Fibroblast of mammary gland (primary cell): ENCODE measurements around the gene UTS2R.
"Not testable (repeated sequence)": the region's sequence is repeated elsewhere in the genome, so short reads cannot be mapped to it uniquely, and the experiment has no call there.

ENCODE experiments used
- DNase-seq: peaks from one replicate; pipeline ENCODE4 v3.0.0-alpha.2; 2010; ENCODE audit warnings: low read depth
- H3K4me3 ChIP-seq: 2 replicates; pipeline ENCODE4 v1.5.1; 2011; ENCODE audit warnings: low read depth, mild to moderate bottlenecking, low read length, moderate library complexity; ENCODE audit not compliant: control insufficient read depth
- TF ChIP-seq, protein P1 (sequence below): conservative IDR thresholded peaks from 2 replicates; pipeline ENCODE4 v1.5.1; 2011; ENCODE audit warnings: low read depth, low read length, inconsistent platforms; ENCODE audit not compliant: control insufficient read depth, insufficient read depth

UTS2R gene

DNA sequence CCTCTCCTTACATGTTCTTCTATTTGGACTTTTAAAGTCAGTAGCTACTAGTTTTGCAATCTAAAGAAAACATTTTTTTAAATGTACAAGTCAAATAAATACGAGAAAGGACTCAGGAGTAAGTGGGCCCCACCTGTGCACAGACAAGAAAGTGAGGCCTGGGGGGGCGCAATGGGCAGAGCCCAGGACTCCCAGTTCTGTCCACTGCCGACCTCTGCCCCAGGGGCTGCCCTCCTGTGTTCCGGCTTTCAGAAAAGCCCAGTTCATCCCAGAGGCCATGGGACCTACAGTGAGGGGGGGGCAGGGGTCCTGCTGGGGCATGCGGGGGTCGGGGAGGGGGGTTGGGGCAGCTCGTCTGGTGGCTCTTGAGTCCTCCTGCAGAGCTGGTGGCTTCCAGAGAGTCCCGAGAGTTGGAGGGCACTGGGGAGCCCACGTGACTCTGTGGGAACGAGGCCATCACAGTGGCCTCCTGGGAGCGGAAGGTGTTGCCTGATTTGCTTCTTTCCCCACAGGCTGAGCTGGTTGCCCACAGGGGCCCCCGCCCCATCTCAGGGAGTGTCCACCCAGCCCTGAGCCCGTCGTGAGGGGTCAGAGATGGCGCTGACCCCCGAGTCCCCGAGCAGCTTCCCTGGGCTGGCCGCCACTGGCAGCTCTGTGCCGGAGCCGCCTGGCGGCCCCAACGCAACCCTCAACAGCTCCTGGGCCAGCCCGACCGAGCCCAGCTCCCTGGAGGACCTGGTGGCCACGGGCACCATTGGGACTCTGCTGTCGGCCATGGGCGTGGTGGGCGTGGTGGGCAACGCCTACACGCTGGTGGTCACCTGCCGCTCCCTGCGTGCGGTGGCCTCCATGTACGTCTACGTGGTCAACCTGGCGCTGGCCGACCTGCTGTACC lies 2.4 kb downstream of the UTS2R start:
- TF ChIP-seq, protein P1, sequence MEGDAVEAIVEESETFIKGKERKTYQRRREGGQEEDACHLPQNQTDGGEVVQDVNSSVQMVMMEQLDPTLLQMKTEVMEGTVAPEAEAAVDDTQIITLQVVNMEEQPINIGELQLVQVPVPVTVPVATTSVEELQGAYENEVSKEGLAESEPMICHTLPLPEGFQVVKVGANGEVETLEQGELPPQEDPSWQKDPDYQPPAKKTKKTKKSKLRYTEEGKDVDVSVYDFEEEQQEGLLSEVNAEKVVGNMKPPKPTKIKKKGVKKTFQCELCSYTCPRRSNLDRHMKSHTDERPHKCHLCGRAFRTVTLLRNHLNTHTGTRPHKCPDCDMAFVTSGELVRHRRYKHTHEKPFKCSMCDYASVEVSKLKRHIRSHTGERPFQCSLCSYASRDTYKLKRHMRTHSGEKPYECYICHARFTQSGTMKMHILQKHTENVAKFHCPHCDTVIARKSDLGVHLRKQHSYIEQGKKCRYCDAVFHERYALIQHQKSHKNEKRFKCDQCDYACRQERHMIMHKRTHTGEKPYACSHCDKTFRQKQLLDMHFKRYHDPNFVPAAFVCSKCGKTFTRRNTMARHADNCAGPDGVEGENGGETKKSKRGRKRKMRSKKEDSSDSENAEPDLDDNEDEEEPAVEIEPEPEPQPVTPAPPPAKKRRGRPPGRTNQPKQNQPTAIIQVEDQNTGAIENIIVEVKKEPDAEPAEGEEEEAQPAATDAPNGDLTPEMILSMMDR: no peak
- H3K4me3 ChIP-seq: no peak overlapping the region

DNA sequence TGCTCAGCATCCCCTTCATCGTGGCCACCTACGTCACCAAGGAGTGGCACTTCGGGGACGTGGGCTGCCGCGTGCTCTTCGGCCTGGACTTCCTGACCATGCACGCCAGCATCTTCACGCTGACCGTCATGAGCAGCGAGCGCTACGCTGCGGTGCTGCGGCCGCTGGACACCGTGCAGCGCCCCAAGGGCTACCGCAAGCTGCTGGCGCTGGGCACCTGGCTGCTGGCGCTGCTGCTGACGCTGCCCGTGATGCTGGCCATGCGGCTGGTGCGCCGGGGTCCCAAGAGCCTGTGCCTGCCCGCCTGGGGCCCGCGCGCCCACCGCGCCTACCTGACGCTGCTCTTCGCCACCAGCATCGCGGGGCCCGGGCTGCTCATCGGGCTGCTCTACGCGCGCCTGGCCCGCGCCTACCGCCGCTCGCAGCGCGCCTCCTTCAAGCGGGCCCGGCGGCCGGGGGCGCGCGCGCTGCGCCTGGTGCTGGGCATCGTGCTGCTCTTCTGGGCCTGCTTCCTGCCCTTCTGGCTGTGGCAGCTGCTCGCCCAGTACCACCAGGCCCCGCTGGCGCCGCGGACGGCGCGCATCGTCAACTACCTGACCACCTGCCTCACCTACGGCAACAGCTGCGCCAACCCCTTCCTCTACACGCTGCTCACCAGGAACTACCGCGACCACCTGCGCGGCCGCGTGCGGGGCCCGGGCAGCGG lies 3.2 kb downstream of the UTS2R start:
- no peak overlapping the region for H3K4me3 ChIP-seq
- DNase-seq: no peak
- TF ChIP-seq, protein P1: no peak

More for the DNA sequence above, 2.4 kb downstream of the UTS2R start:
- DNase-seq: no peak

DNA sequence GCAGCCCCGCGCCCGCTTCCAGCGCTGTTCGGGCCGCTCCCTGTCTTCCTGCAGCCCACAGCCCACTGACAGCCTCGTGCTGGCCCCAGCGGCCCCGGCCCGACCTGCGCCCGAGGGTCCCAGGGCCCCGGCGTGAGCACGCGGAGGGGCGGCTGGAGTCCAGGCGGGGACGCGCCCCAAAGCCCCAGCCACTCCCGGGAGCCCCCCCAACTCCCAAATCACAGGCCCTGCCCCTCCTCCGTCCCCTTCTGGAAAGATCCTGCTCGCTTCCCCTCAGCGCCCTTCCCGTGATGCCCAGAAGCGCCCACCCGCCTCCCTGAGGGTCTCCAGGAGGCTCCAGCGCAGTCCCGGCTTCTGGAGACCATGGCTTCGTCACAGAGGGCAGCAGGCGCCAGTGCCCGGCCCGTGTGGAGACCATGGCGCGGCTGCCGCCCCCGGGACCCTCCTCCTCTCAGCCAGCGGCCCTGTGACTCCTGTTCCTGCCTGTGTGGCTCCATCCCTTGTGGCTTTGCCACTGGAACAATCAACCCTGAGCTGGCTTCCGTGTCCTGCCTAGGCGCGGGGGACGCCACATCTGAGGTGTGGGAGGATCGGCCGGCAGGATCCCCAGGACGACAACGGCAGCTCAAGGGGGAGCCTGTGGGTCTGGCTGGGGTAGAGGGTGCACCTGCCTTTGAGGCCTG lies 3.9 kb downstream of the UTS2R start:
- no peak overlapping the region for H3K4me3 ChIP-seq
- TF ChIP-seq, protein P1: no peak
- no peak for DNase-seq

DNA sequence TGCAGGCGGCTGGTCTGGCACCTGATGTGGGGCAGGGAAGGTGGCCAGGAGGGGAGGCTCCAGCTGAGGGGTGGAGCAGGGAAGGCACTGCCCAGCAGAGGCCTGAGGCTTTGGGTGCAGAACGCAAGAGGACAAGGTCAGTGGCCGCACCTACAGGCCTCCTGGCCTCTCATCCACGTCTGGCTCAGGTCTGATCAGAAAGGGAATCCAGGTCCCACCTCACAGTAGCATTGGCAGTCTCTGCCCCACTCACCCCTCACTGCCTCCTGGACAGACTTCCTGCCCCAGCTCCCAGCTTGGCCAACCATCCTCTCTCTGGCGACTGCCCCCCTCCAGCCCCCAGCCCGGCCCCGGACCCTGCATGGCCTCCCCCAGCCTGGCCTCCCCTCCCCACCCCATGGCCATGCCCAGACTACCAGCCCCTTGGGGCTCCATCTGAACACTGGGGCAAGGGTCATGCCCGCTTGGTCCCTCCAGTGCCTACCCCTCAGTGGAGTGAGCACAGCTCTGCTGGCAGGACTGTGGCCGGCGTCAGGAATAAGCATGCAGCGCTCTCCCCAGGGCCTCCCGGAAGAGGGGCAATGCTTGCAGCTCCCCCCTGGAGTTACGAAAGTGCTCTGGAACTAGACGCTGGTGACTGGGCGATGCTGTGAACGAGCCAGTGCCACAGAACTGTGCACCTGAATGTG lies 4.6 kb downstream of the UTS2R start:
- TF ChIP-seq, protein P1: no peak
- DNase-seq: no peak
- H3K4me3 ChIP-seq: no peak overlapping the region

DNA sequence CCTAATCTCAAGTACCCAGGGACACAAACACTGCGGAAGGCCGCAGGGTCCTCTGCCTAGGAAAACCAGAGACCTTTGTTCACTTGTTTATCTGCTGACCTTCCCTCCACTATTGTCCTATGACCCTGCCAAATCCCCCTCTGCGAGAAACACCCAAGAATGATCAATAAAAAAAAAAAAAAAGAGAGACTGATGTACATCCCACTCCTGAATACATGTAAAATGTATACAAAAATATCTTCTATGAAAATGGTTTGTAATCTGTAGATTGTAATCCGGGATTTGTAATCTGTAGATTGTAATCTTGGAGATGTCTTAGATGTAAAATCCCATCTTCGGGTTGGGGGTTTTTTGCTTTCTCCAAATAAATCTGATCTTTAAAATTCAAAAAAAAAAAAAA lies 5.7 kb downstream of the UTS2R start:
- H3K4me3 ChIP-seq, DNase-seq: not testable (repeated sequence)

DNA sequence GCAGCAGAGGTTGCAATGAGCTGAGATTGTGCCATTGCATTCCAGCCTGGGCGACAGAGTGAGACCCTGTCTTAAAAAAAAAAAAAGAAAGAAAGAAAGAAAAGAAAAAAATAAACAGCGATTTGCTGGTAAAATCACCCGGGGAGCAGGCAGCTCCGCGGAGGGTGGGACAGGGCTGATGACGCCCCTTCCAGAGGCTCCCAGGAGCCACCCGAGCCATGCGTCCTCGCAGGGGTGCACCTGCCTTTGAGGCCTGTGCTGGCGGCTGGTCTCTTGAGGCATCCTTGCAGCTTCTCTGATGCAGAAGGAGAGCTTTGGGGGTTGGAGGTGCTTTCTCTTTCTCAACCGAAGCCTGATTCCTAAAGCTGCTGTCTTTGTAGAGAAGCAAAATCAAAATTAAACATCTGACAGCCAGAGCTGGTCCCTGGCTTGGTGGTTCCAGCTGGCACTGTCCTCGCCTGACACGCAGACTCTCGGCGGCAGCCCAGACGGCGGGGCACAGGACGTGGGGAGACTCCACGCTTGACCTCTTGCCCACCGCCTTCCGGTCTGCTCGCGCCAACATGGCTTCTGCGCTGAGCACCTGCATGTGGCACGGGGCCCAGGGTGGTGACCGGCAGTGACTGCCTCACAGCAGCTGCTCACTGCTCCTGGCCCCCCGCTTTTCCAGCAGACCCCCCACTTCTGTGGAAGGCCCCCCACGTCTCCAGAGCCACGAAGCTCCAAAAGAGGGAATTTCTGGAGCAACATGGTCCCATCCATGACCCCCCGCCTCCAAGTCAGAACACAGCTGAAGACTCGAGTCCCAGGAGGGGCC lies 6.6 kb downstream of the UTS2R start:
- no peak overlapping the region for H3K4me3 ChIP-seq
- TF ChIP-seq, protein P1: no peak
- DNase-seq: no peak
